OCI-LY3 (cell line): ENCODE data around the gene FHOD3.

Experiments
- H2AFZ ChIP-seq: fragments of 200-600, 300-600 bp; shearing (Covaris generic); 2 replicates; pipeline ENCODE4 v1.6.0; 2014; ENCODE audit warnings: antibody characterized with exemption, low read depth, low read length
- H3K27ac ChIP-seq: fragments of 200-600, 300-600 bp; sonication (generic); 2 replicates; pipeline ENCODE4 v1.5.1; 2014; ENCODE audit warnings: mild to moderate bottlenecking, low read length, moderate library complexity, mixed read lengths
- H3K27me3 ChIP-seq: fragments of 200-600, 300-600 bp; sonication (generic); 2 replicates; pipeline ENCODE4 v1.6.1; 2014; ENCODE audit warnings: low read depth, low read length, mixed read lengths
- H3K36me3 ChIP-seq: fragments of 200-600, 300-600 bp; sonication (generic); replicated peaks from 2 replicates; pipeline ENCODE3; 2014; ENCODE audit warnings: low read depth, low read length, mixed read lengths
- H3K4me1 ChIP-seq: fragments of 300-600, 200-600 bp; sonication (generic); 2 replicates; pipeline ENCODE4 v1.6.1; 2014; ENCODE audit warnings: low read length, mixed read lengths
- H3K4me2 ChIP-seq: fragments of 200-600, 300-600 bp; sonication (generic); 2 replicates; pipeline ENCODE4 v1.6.1; 2014; ENCODE audit warnings: low read length, mixed read lengths
- H3K4me3 ChIP-seq: fragments of 300-600, 200-600 bp; sonication (generic); 2 replicates; pipeline ENCODE4 v1.5.1; 2014; ENCODE audit warnings: antibody characterized with exemption, mild to moderate bottlenecking, low read length, moderate library complexity
- H3K79me2 ChIP-seq: fragments of 300-600, 200-600 bp; shearing (Covaris generic); 2 replicates; pipeline ENCODE4 v1.6.1; 2014; ENCODE audit warnings: mild to moderate bottlenecking, low read length, mixed read lengths
- H3K9ac ChIP-seq: fragments of 300-600, 200-600 bp; shearing (Covaris generic); 2 replicates; pipeline ENCODE4 v1.6.0; 2014; ENCODE audit warnings: mild to moderate bottlenecking, low read length, moderate library complexity
- H3K9me3 ChIP-seq: fragments of 200-600, 300-600 bp; shearing (Covaris generic); 2 replicates; pipeline ENCODE4 v1.6.1; 2014; ENCODE audit warnings: low read length, mixed read lengths; ENCODE audit not compliant: insufficient read depth
- H4K20me1 ChIP-seq: fragments of 200-600, 300-600 bp; sonication (generic); 2 replicates; pipeline ENCODE4 v1.6.1; 2016; ENCODE audit warnings: low read length, mixed read lengths; ENCODE audit not compliant: insufficient read depth
- CTCF ChIP-seq: fragments of 200-600, 300-600 bp; sonication (generic); IDR thresholded peaks from 2 replicates; pipeline ENCODE4 v1.5.1; 2014; ENCODE audit warnings: antibody characterized with exemption, low read length, low read depth
- EZH2phosphoT487 ChIP-seq: fragments of 200-600 bp; shearing (Covaris generic); IDR thresholded peaks from 2 replicates; pipeline ENCODE4 v1.6.1; 2018; ENCODE audit warnings: antibody characterized with exemption, mixed run types, low read depth

Gene FHOD3

DNA sequence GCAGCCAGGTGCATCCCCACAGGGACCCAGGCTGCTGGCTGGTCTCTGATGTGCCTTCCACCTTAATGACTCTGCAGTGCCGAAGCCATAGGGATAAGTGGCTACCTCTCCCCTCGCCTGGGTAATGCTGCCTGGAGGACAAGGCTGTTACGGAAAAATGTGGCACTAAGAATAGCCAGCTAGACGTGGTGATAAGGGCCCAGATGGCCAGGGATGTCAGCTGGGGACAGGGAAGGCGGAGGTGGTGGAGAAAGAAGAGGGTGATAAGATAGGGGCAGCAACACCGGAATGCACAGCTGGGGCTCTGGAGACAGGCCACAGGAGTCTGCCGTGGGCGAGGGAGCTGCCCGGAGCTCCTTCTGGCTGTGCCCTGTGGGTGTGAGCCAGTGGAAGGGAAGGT lies 170.6 kb downstream of the FHOD3 start:
- Histone ChIP-seq H3K27ac (no peak overlapping the region), H3K79me2 (no peaks in the 10 kb centered on the region), H3K27me3 (peaks cover 10% of the 10 kb centered on the region; the same call in 1 of the 2 replicates), H3K4me3 (no peak overlapping the region), H2AFZ (no peak overlapping the region), H3K36me3 (no peaks in the 10 kb centered on the region), H3K9ac (no peak overlapping the region), H4K20me1 (no peaks in the 10 kb centered on the region), H3K4me2 (no peak overlapping the region), H3K9me3 (no peaks in the 10 kb centered on the region), H3K4me1 (peaks cover 2% of the 10 kb centered on the region)
- no peak for TF ChIP-seq CTCF
- TF ChIP-seq EZH2phosphoT487: no peak

DNA sequence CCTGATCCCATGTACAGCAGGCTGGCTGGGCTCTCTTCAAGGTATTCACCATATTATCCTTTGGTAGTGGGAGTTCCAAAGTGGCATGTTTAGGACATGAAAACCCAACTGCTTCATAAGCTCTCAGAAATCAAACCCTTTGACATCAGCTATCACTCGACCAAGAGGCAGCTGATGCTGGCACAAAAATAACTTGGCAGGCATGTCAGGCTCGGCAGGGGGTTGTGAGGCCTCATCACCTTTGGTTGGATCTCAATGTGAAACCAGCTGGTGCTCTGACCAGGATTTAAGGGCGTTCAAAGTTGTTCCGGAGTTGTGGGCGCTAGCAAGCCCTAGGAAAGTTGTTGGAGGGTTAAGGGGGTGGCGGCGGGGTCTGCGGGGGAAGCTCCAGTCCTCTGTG lies 171.9 kb downstream of the FHOD3 start:
- H4K20me1 ChIP-seq: no peaks in the 10 kb centered on the region
- H3K79me2 ChIP-seq: no peaks in the 10 kb centered on the region
- peaks cover 14% of the 10 kb centered on the region; the same call in 1 of the 2 replicates for H3K27me3 ChIP-seq
- no peak overlapping the region for H2AFZ ChIP-seq
- no peaks in the 10 kb centered on the region for H3K9me3 ChIP-seq
- no peak overlapping the region for H3K27ac ChIP-seq
- no peak for TF ChIP-seq CTCF
- TF ChIP-seq EZH2phosphoT487: no peak
- H3K9ac ChIP-seq: no peak overlapping the region
- H3K4me2 ChIP-seq: no peak overlapping the region
- peaks cover 15% of the 10 kb centered on the region for H3K4me1 ChIP-seq
- no peak overlapping the region for H3K4me3 ChIP-seq
- no peaks in the 10 kb centered on the region for H3K36me3 ChIP-seq

DNA sequence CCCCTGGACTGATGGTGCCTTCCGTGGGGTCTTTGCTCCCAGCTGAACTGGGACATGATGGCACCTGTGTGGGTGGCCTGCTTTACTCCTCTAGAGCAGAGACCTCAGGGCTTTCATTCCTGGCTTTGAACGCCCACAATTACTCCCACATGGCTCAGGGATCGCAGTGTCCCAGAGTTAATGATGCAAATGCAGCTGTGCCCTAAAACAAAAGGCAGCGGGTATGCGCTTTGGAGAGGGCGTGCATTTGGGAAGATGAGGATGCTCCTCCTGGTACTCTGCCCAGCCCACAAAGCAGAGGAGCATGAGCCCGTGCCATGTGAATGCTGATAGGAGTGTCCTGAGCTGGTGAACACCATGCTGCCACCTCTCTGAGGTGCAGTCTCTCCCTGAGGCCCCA lies 173.4 kb downstream of the FHOD3 start:
- TF ChIP-seq CTCF: no peak
- no peak for TF ChIP-seq EZH2phosphoT487
- Histone ChIP-seq H3K27me3 (peaks cover 14% of the 10 kb centered on the region; the same call in 1 of the 2 replicates), H3K4me1 (peaks cover 15% of the 10 kb centered on the region), H3K4me2 (no peak overlapping the region), H3K4me3 (no peak overlapping the region), H3K9me3 (no peaks in the 10 kb centered on the region), H3K9ac (no peak overlapping the region), H4K20me1 (no peaks in the 10 kb centered on the region), H3K36me3 (no peaks in the 10 kb centered on the region), H3K27ac (no peak overlapping the region), H3K79me2 (no peaks in the 10 kb centered on the region), H2AFZ (no peak overlapping the region)

DNA sequence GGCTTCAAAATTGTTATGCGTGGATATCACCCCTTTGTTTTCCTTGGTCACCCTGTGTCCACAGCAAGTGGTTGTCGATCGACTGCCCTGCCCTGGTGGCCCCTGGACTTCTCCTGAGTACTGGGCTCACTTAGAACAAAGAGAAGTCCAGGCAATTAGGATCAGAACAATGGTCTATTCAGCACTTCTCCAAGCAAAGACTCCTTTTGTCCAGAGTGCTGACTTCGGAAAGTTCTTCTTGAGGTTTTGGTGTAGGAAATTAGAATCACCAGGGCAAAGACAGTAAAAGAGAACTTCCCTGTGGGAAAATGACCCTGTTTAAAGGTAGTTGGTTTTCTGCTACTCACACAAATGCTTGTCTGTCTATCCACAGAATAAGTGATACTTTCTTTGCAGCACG lies 173.9 kb downstream of the FHOD3 start:
- Histone ChIP-seq H3K27ac (no peak overlapping the region), H3K36me3 (no peaks in the 10 kb centered on the region), H3K79me2 (no peaks in the 10 kb centered on the region), H3K4me1 (peaks cover 15% of the 10 kb centered on the region), H3K9me3 (no peaks in the 10 kb centered on the region), H3K4me2 (no peak overlapping the region), H3K27me3 (peaks cover 14% of the 10 kb centered on the region; the same call in 1 of the 2 replicates), H2AFZ (no peak overlapping the region), H3K9ac (no peak overlapping the region), H4K20me1 (no peaks in the 10 kb centered on the region), H3K4me3 (no peak overlapping the region)
- TF ChIP-seq EZH2phosphoT487 (no peak), CTCF (no peak)
